Glomerular visceral epithelial cell (primary cell): ENCODE data around the gene OTOP1.
"Not testable (repeated sequence)": the region's sequence is repeated elsewhere in the genome, so short reads cannot be mapped to it uniquely, and the experiment has no call there.

ENCODE experiments used
- DNase-seq: peaks from one replicate; pipeline ENCODE4 v3.0.0-alpha.2; 2016; ENCODE audit errors: extremely low spot score

OTOP1 gene, protein sequence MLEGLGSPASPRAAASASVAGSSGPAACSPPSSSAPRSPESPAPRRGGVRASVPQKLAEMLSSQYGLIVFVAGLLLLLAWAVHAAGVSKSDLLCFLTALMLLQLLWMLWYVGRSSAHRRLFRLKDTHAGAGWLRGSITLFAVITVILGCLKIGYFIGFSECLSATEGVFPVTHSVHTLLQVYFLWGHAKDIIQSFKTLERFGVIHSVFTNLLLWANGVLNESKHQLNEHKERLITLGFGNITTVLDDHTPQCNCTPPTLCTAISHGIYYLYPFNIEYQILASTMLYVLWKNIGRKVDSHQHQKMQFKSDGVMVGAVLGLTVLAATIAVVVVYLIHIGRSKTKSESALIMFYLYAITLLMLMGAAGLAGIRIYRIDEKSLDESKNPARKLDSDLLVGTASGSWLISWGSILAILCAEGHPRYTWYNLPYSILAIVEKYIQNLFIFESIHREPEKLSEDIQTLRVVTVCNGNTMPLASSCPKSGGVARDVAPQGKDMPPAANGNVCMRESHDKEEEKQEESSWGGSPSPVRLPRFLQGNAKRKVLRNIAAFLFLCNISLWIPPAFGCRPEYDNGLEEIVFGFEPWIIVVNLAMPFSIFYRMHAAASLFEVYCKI

DNA sequence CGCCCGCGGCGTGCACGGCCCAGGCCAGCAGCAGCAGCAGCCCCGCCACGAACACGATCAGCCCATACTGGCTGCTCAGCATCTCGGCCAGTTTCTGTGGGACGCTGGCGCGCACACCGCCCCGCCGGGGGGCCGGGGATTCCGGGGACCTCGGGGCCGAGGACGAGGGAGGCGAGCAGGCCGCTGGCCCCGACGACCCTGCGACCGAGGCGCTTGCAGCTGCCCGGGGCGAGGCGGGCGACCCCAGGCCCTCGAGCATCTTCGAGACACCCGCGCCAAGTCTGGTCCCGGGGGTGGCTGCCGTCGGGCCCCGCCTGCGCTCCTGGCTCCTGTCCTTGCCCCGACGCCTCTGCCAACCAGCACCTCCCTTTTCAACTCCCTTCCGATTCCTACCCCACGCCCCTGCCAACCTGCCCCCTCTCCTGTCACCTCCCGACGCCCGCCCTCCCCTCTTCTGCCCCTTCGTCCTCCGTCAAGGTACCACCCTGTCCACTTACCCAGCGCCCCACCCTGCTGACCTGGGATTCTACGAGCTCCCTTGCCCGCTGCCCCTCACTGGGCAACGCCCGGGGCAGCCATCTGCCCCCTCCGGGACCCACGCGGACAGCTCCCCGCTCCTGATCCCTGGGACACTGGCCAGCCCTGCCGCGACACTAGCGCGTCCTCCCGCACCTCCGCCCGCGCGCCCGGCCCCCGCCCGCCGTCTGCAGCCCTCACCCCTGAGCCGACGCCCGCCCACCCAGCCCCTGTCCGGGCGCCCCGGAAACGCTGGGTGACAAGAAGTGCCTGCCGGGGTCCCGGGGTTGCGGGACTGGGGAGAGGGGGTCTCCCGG, at the start of gene OTOP1:
Gene OTOP1 (minus strand): TSS at position 324 of the 833 bp plus-strand sequence. CDS start 65 bp downstream, at position 259.
- DNase-seq = no peak

DNA sequence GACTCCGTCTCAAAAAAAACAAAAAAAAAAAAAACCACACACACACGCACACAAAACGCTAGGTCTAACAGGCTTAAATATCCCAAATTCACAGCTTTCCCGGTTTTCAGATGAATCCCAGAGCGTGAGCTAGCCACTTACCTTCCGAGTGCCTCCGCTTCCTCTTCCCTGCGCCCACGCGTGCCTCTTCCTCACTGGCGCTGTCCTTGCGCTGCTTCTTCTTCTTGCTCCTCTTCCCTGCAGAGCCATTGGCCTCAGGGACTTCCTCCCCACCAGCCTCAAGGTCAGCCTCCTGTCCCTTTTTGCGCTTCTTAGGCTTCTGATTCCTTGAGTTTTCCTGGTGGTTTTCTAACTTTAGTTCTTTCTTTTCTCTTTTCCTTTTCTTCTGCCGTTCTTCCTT, 47.5 kb upstream of the OTOP1 start:
- no peak for DNase-seq

DNA sequence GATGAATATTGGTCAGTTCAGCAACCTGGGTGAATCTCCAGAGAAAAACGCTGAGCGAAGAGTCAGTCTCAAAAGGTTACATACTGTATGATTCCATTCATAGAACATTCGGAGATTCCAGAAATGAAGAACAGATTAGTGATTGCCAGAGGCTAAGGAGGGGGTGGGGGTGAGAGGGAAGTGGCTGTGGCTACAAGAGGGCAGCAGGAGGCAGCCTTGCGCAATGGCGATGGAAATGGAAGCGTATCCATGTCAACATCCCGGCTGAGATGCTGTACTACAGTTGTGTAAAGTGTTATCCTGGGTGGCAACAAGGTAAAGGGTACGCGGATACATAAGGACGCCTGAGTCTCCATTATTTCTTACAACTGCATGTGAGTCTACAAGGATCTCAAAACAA, 45.2 kb upstream of the OTOP1 start:
- no peak for DNase-seq

DNA sequence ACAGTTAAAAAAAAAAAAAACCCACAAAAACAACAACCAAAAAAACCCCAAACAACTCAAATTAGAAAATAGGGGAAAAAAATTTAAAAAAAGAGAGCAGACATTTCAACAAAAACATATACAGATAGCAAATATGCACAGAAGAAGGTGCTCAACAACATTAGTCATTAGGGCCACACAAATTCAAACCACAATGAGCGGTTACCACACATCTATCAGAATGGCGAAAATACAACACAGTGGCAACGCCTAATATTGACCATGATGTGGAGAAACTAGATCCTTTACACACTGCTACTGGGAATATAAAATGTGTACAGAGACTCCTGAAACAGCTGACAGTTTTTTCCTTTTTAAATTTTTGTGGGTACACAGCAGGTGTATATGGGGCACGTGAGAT, 43.8 kb upstream of the OTOP1 start:
- DNase-seq = no peak

DNA sequence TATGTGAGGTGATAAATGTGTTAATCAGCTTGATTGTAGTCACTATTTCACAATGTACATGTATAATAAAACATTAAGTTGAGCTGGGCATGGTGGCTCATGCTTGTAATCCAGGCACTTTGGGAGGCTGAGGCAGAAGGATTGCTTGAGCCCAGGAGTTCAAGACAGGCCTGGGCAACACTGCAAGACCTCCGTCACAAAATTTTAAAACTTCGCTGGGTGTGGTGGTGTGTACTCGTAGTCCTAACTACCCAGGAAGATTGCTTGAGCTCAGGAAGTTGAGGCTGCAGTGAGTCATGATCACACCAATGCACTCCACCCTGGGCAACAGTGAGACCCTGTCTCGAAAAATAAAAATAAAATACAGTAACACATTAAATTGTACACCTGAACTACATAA, 43.1 kb upstream of the OTOP1 start:
- DNase-seq = no peak

DNA sequence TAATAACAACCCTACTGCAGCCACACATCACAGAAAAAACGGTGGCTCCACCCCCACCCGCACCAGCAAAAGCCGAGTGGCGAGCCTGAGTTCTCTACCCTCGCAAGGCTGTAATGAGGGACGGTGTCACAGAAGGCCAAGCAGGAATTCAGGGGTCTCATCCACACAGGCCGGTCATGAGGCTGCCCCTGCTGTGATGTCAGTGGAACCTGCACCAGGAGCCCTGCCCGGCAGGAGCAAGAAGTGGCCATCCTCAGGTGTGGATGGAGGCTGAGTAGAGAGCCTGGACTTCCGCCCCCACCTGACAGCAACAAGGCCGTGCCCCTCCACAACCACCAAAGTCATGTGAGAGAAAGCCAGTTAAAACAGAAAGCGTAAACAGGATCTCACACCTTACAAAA, 42.6 kb upstream of the OTOP1 start:
- DNase-seq = no peak

DNA sequence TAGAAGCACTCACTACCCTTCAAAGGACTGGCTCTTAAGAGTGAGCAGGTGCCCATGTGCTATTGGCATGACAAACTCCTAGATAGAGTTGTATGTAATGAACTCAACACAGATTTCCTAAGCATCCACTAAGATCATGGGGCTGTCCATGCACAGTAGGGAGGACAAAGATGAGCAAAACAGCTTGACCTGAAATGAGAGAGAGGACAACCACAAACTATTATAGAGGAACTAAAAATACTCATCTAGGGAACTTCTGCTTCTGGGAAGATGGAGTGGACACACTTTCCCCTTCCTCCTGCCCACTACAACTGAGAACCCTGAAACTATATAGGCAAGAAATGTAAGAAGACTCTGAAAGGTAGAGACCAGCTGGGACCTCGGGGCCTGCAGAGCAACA, 42.0 kb upstream of the OTOP1 start:
- no peak for DNase-seq

DNA sequence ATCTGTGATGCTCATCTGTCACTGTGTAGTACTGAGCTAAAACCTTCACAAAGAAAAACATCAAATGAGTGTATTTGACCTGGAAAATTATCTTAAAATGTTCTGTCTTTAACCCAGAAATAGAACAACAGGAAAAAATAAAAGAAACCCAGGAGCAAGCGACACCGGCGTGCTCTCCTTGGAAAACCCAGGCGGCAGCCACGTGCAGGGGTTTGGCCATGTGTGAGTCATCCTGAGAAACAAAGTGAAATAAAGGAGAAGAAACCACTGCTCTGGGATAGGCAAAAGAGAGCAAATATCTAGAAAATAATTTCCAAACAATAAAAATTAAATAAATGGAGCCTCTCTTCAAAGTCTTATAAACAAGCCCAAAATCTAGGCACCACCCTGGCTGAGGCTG, 41.3 kb upstream of the OTOP1 start:
- no peak for DNase-seq

DNA sequence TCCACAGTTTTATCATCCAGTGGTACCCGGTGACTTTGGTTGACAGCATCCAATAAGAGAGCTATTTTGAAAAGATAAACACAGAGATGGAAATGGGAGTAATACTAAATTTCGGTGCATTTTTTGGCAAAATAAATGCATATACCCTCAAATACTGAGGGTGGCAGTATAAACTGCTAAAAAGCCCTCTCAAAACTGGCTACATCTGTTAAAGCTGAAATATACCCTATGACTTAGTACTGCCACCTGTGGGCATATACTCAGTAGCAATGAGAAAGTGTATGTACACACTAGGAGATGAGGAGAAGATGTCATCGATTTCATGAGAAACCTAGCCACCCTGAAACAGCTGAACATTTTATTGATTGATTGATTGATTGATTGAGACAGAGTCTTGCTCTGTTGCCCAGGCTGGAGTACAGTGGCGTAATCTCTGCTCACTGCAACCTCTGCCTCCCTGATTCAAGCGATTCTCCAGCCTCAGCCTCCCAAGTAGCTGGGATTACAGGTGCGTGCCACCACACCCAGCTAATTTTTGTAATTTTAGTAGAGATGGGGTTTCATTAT, 33.5 kb upstream of the OTOP1 start:
- DNase-seq = peak; percentile 64

DNA sequence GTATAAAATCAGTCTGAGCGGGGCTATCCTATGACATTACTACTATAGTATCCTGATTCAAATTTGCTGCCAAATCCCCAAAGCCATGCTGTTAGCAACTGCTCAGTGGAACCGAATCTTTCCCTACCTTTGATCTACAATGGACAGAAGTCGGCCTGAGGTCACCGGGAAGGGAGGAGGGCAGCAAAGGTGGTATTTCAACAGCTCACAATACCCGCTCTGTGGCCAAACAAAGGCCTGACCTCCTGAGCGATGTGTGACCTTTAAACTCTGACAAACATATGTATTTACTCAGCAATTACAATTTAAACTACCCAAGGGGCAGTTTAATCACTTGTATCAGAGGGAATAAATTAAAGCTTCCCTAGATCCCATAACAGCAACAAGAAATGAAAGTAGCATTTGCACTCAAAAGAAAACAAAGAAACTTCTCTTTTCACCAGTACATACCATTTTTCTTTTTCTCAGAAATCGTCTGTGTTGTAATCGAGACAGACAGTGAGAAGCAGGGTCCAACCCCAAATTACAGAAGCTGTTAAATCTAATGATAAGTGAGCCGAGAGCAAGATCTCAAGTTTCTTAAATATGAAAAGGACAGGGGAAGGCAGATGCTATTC, 32.9 kb upstream of the OTOP1 start:
- no peak for DNase-seq

DNA sequence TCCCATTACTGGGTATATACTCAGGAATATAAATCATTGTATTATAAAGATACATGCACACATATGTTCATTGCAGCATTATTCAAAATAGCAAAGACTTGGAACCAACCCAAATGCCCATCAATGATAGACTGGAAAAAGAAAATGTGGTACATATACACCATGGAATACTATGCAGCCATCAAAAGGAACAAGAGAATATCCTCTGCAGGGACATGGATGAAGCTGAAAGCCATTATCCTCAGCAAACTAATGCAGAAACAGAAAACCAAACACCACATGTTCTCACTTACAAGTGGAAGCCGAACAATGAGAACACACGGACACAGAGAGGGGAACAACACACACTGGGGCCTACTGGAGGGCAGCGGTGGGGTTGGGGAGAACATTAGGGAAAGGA, 31.0 kb upstream of the OTOP1 start:
- DNase-seq = not testable (repeated sequence)

DNA sequence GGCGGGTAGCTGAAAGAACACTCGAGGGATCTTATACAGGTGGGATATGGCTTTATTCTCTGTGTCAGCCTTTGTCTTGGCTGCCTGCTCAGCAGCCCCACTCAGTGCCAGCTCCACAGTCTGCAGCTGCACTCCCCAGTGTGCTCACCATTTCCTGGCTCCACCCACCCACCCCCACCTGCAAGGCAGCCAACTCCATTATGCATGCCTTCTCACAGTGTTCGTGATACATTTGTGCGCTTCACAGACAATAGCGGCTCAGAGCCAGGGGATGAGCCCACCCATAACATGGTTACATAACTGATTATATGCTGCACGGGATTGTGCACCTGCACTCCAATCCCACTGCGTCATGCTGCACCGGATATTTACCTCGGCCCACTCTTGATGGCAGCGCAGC, 30.1 kb upstream of the OTOP1 start:
- DNase-seq = no peak

DNA sequence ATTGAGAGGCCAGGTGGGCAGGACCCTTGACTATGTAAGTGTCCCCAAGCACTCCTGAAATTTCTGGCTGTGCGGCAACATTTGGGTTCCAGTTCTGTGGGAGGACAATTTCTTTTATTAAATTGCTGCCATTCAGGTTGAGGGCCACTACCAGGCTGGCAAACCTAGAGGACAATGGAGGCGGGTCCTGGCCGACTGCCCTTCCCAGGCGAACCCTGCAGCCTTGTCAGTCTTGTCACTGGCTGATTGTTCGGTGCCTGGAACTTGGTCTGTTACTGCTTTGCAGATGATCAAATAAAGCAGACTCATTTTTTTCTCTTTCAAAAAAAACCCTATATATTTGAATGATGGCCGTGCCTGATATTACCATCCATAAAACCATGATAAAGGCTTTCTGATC, 27.9 kb upstream of the OTOP1 start:
- no peak for DNase-seq

DNA sequence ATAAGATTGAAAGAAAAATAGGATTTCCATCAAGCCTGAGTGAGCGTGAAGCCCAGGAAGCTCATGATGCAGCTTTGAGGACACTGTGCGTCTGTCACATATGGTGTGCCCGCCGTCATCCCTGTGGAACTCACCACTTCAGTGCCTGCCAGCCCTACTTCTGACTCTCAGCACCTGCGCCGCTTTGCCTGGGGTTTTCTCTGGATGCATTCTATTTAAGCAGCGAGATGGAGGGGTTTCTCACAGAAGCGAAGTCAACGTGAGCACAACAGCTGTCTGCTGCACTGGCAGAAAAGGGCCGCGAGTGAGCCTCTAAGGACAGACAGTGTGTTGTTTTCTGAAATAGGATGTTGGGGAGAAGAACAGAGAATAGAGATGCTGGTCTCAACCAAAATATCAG, 27.5 kb upstream of the OTOP1 start:
- no peak for DNase-seq

DNA sequence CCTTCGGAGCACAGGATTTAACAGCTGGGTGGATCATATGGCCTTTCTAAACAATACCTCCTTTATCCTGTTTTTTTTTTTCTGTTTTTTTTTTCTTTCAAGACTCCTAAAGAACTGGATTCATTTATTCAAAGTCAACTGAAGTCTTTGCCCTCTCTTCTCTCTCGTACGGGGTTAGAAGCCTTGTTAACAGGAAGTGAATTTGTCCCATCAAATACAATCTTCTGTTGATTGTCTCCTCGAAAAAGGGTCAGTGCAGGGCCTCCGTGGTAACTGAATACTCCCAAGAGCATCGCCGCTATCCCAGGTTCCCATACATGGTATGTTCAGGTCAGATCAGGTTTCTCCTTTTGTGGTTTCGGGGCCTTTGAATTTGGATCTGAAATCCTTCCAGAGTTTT, 23.1 kb upstream of the OTOP1 start:
- no peak for DNase-seq

DNA sequence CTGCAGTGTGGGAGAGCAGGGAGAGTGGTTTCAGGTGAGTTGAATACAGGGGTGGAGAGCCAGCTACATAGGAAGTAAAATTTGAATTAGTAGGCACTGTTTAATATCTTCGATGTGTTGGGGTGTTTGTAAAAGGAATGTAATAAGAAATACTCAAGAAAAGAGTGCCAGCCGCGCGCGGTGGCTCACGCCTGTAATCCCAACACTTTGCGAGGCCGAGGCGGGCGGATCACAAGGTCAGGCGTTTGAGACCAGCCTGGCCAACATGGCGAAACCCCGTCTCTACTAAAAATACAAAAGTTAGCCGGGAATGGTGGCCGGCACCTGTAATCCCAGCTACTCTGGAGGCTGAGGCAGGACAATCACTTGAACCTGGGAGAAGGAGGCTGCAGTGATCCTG, 22.6 kb upstream of the OTOP1 start:
- DNase-seq = not testable (repeated sequence)

DNA sequence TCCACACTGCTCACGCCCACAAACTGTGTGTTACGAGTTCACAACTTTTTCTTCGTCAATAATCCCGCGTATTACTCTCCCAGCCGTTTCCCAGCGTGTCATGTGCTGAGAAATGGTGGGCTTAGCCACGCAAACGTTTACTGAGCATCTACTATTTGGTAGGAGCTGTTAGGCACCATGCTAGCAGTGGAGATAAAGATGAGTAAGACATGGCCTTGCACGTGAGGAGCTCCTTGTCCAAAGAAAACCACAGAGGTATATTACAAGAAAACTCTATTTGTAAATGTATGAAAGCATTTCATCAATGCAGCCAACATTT, 22.1 kb upstream of the OTOP1 start:
- no peak for DNase-seq

DNA sequence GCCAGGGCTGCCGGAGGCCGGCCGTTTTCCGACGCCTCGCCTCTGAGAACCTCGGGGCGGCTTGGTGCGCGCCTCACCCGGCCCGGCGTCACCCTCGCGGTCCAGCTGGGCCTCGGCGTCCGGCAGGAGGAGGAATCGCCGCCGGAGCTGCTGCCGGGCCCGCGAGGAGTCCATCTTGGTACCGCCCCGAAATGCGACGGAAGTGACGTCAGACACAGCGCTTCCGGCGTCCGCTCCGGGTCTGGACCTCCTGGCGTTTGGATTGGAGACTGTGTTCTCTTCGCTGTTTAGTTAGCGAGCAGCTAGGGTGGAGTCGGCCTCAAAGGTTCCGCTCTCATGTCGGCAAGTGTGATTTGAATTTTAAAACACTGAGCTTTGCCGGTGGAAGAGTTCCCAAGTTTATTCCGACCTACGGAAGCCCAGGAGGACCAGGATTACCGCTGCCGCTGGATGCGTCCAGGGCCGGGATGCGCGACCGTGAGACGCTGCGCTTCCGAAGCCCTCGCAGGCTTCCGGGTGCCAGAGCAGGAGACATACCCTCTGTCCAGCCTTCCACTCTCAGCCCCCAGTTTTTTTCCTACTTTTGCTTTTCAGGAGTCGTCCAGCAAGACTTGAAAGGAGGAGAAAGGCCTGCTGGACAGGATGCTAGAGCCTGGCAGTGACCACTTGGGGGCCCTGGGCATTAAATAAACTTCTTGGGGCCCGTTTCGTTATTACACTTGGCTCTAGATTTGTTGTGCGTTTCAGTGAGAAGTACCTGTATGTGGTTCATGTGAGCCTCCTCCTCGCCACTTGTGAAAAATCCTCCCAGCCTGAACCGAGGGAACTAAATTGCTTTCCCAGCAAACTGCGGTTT, 21.5 kb upstream of the OTOP1 start, which contains the start of gene TMEM128:
Gene TMEM128 (minus strand): TSS at position 195 of the 856 bp plus-strand sequence. CDS start 21 bp downstream, at position 174.
- peak; percentile 91 for DNase-seq

DNA sequence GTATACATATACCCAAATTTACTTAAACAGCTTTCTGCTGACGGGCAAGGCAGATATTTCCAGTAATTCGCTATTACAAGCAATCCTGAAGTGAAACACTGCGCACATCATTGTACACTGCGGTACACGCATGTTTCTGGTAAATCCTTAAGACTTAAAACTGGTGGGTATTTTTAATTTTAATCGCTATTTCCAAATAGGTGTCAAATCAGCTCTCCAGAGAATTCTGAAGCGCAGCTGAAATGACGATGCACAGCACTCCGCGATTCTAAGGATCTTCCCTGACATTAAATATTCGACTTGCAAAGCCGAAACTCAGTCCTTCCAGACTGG, 20.9 kb upstream of the OTOP1 start:
- no peak for DNase-seq

DNA sequence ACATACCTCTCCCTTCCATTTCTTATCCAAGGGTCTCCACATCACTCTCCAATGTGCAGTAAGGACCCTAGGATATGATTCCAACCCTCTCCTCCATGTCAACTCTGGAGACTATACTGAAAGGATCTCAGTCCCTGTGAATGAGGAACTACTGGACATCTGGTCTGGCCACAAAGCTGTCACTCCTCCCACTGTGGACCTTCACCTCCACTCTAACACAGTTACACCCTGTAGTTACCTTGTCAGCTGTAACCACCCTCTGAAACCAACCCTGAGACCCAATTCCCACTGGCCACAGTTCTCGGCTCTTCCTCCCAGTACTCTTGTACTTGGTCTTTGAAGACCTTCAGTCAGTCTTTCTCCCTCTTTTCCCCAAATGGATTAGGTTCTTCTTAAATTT, 18.4 kb upstream of the OTOP1 start:
- no peak for DNase-seq

DNA sequence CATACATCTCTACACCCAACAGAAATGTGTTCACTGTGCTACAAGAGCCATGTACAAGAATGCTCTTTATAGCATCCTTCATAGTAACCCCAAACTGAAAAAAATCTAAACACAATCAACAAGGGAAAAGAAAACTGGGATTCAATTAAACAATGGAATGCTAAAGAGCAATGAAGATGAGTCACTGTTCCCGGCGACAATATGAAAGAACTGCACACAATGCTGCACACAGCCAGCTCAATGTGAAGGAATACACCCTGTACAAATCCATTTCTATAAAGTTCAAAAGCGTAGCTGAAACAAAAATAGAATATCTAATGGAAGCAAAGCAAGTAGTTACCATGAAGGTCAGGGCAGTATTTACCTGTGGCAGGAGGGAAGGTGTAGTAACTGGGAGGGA, 12.8 kb upstream of the OTOP1 start:
- DNase-seq = not testable (repeated sequence)
